ENCODE measurements around the gene SNRNP48.

Gene SNRNP48

GRCh38 chr6:7559196-7559595 lies 30.8 kb upstream of the SNRNP48 start:
- no peak for DNase-seq (ENCODE audit: low read depth, low spot score)

- no peak for DNase-seq (ENCODE audit: low read depth, low spot score)
Measured at GRCh38 chr6:7559651-7560385, 30.2 kb upstream of the SNRNP48 start.

DNA sequence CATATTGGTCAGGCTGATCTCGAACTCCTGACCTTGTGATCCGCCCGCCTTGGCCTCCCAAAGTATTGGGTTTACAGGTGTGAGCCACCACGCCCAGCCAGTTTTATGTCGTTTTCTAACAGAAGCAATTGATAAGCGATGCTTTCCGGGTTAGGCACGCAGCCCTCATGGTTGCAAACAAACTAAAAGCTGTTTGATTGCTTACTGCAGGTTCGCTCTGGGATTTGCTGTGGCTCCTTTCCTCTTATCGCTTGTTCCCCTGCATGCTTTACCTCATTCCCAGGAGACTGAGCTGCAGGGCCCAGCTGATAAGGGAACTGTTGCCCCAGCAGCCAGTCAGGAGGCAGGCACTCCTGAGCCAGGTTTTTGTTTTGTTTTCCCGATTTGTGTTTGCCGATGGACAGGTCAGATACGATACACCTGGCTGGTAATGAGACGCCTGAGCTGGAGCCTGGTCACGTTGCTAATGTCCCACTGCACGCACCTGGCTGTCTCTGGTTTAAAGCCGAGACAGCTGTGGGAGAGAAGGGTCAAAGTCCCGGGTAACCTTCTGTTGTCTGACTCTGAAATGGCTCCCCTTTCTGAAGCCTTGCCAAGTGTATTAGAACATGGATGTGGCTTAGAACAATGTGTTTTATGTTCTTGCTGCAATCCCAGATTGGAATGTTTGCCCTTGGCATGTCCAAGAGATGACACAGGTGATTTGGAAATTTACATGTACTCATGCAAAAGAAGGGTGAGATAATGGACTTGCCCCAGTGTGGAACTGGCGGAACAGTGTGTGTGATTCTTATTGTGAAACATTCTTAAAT lies 28.6 kb upstream of the SNRNP48 start:
- DNase-seq (ENCODE audit: low read depth, low spot score): no peak

DNA sequence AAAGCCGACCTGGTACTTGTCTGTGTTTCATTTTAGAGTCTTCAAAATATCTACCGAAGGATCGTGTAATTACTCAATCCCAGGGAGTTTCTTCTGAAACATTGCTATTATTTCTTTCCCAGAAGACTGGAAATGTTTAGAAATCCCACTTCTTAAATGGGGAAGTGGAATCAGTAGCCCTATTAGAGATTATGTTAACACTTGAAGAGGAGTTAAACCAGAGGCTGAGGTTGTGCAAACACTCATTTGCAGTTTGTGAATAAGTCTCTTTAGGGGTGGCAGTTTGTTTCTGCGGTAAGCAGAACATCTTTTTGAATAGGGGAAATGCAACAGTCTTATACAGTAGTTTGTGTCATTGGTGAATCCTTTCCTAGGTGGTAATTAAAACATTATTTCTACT lies 27.2 kb upstream of the SNRNP48 start:
- no peak for DNase-seq (ENCODE audit: low read depth, low spot score)

DNA sequence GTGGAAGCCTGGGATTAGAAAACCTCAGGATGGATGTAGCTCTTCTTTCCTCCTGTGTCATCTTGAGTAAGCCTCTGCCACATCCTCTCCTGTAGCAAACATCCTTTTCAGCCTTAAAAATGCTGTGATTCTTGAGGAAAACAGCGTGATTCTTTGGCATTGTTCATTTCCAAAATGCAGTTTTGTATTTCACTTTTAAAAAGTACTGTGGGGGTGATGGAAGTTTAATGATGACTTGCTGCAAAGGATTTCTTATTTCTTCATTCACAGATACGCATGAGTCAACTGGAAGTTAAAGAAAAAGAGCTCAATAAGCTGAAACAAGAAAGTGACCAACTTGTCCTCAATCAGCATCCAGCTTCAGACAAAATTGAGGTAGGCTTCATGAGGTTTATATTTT lies 23.9 kb upstream of the SNRNP48 start:
- DNase-seq (ENCODE audit: low read depth, low spot score): no peak

- DNase-seq (ENCODE audit: low read depth, low spot score): no peak
Measured at GRCh38 chr6:7566617-7567173, 23.3 kb upstream of the SNRNP48 start.

DNA sequence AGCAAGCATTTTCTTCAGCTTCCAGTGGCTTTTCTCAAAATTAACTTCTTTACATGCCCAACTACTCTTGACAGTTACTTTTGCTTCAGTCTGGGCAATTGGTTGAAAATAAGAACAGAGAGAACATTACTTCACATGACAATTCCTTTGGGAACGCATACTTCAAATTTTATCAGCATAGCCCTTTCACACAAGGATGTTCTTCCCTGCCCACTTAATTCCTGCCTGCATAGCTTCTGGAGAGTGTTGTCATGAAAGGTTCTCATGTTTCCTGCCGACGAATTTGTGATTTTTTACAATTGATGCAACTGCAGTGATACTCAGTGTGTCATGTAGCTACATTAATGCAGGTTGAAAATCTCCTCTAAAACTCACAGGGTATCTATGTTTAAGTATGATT lies 22.0 kb upstream of the SNRNP48 start:
- DNase-seq (ENCODE audit: low read depth, low spot score): no peak

DNA sequence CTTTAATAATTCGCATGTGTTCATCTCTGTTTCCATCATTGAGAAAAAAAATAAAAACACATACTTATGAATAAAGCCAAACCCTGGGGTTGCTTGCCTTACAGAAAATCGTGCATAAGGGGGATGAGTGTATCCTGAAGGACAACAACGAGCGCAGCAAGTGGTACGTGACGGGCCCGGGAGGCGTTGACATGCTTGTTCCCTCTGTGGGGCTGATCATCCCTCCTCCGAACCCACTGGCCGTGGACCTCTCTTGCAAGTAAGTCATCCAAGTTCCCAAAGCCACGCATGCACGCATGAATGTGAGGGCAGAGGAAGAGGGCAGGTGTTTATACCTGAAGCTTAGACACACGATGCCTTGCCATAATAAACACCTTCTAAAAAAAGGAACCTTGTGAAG lies 20.9 kb upstream of the SNRNP48 start:
- DNase-seq (ENCODE audit: low read depth, low spot score): no peak

GRCh38 chr6:7572213-7572943 lies 17.6 kb upstream of the SNRNP48 start:
- DNase-seq (ENCODE audit: low read depth, low spot score): no peak

GRCh38 chr6:7574500-7574899 lies 15.5 kb upstream of the SNRNP48 start:
- DNase-seq (ENCODE audit: low read depth, low spot score): no peak

- DNase-seq (ENCODE audit: low read depth, low spot score): no peak
Measured at GRCh38 chr6:7578516-7578915, 11.5 kb upstream of the SNRNP48 start.

GRCh38 chr6:7578931-7579330 lies 11.1 kb upstream of the SNRNP48 start:
- DNase-seq (ENCODE audit: low read depth, low spot score): no peak

- DNase-seq (ENCODE audit: low read depth, low spot score): no peak
Measured at GRCh38 chr6:7579851-7580250, 10.1 kb upstream of the SNRNP48 start.

DNA sequence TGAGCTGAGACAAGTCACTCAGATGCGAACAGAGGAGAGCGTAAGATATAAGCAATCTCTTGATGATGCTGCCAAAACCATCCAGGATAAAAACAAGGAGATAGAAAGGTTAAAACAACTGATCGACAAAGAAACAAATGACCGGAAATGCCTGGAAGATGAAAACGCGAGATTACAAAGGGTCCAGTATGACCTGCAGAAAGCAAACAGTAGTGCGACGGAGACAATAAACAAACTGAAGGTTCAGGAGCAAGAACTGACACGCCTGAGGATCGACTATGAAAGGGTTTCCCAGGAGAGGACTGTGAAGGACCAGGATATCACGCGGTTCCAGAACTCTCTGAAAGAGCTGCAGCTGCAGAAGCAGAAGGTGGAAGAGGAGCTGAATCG lies 9.5 kb upstream of the SNRNP48 start:
- DNase-seq (ENCODE audit: low read depth, low spot score): no peak

DNA sequence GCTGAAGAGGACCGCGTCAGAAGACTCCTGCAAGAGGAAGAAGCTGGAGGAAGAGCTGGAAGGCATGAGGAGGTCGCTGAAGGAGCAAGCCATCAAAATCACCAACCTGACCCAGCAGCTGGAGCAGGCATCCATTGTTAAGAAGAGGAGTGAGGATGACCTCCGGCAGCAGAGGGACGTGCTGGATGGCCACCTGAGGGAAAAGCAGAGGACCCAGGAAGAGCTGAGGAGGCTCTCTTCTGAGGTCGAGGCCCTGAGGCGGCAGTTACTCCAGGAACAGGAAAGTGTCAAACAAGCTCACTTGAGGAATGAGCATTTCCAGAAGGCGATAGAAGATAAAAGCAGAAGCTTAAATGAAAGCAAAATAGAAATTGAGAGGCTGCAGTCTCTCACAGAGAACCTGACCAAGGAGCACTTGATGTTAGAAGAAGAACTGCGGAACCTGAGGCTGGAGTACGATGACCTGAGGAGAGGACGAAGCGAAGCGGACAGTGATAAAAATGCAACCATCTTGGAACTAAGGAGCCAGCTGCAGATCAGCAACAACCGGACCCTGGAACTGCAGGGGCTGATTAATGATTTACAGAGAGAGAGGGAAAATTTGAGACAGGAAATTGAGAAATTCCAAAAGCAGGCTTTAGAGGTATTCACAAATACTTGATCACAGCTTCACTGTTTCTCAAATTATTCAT lies 8.9 kb upstream of the SNRNP48 start:
- no peak for DNase-seq (ENCODE audit: low read depth, low spot score)

DNA sequence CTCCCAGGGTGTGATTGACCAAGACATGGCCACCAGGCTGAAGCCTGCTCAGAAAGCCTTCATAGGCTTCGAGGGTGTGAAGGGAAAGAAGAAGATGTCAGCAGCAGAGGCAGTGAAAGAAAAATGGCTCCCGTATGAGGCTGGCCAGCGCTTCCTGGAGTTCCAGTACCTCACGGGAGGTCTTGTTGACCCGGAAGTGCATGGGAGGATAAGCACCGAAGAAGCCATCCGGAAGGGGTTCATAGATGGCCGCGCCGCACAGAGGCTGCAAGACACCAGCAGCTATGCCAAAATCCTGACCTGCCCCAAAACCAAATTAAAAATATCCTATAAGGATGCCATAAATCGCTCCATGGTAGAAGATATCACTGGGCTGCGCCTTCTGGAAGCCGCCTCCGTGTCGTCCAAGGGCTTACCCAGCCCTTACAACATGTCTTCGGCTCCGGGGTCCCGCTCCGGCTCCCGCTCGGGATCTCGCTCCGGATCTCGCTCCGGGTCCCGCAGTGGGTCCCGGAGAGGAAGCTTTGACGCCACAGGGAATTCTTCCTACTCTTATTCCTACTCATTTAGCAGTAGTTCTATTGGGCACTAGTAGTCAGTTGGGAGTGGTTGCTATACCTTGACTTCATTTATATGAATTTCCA lies 4.6 kb upstream of the SNRNP48 start:
- DNase-seq (ENCODE audit: low read depth, low spot score): no peak

- DNase-seq (ENCODE audit: low read depth, low spot score): no peak
Measured at GRCh38 chr6:7587631-7588100, 2.3 kb upstream of the SNRNP48 start.

DNA sequence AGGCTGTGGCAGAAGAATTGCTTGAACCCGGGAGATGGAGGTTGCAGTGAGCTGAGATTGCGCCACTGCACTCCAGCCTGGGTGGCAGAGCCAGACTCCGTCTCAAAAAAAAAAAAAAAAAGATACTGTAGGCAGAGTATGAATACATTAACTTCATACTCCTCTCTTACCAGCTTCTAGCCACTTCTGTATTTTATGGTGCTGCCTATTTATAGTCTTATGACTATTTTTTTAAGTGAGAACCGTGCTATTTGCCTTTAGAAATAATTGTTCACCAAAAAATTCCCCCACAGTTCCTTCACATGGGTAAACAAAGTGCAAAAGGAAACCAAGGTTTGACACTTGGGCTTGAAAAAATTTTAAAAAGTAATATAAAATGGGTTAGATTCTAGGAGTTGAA lies 1.5 kb upstream of the SNRNP48 start:
- DNase-seq (ENCODE audit: low read depth, low spot score): no peak

DNA sequence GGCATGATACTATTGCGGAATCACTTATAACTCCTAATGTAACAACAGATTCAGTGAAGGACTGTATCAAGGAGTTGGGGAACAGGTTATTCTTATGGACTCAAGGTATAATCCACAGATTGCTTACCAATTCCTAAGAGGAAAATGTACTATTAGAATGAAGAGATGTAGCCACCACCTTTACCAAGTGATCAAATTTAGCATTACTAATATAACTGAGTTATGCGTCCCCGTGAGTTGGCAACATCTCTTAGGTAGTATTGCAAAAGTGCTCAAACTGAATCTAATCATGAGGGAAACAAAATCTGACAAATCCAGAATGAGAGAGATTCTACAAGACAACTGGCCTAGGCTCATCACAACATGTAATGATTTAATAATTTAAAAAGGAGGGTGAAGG lies 777 bp upstream of the SNRNP48 start:
- DNase-seq (ENCODE audit: low read depth, low spot score): no peak

DNA sequence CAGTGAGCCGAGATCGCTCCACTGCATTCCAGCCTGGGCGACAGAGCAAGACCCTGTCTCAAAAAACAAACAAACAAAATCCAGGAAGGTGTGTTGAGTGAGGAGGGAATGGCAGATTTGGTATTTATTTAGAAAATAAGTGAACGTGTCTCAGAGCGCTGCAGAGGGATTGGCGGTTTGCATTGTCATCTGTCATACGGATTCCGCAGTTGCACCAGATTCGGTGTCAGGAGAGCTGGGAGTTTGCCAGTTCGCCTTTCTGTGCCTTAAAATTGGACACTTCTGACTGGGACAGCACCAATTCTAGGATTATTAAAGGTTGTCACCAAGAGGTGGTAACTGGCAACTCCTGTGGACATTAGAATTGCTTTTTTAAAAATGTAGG lies 912 bp downstream of the SNRNP48 start:
- DNase-seq (ENCODE audit: low read depth, low spot score): no peak

- DNase-seq (ENCODE audit: low read depth, low spot score): no peak
Measured at GRCh38 chr6:7591770-7592169, 1.8 kb downstream of the SNRNP48 start.

Data from brain pericyte (primary cell).